ENCODE results near the gene PLEKHA8.

The PLEKHA8 gene

DNA sequence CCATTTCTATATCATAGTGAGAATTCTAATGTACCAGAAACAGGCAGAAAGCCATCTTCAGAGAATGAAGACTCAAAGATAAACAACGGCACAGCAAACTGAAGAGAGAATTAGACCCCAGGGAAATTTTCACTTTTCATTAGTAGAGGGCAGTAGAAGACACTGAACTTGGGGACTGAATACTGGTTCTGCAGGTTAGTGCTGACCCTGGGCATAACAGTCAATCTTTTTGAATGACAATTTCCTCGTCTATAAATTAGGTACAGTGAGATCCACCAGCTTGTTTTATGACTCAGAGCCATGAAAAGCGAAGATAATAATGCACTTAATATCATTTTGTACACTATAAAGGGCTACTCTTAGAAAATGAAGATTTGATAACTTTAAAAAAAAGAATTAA, 15.5 kb upstream of the PLEKHA8 start:
- H3K27me3 ChIP-seq (replicated peaks; ENCODE audit: control insufficient read depth, insufficient read depth, low read length): no peaks in the 10 kb centered on the region
- no peak overlapping the region for H3K4me3 ChIP-seq (replicated peaks; ENCODE audit: low read depth, low read length)
- peaks cover 2% of the 10 kb centered on the region for H3K36me3 ChIP-seq (ENCODE audit: control insufficient read depth, insufficient read depth, low read length)
- no peak for DNase-seq (ENCODE audit: extremely low read depth, insufficient read length)
- TF ChIP-seq CTCF (IDR thresholded peaks at IDR 0.05; ENCODE audit: insufficient read depth, low read length, poor library complexity, severe bottlenecking): no peak

GRCh38 chr7:30018451-30018850, 9.8 kb upstream of the PLEKHA8 start:
- DNase-seq (ENCODE audit: extremely low read depth, insufficient read length): no peak
- no peak for TF ChIP-seq CTCF (IDR thresholded peaks at IDR 0.05; ENCODE audit: insufficient read depth, low read length, poor library complexity, severe bottlenecking)
- Histone ChIP-seq H3K27me3 (replicated peaks; ENCODE audit: control insufficient read depth, insufficient read depth, low read length) (no peaks in the 10 kb centered on the region), H3K4me3 (replicated peaks; ENCODE audit: low read depth, low read length) (no peak overlapping the region), H3K36me3 (ENCODE audit: control insufficient read depth, insufficient read depth, low read length) (peaks cover 5% of the 10 kb centered on the region)

- Histone ChIP-seq H3K36me3 (ENCODE audit: control insufficient read depth, insufficient read depth, low read length) (peaks cover 3% of the 10 kb centered on the region), H3K27me3 (replicated peaks; ENCODE audit: control insufficient read depth, insufficient read depth, low read length) (no peaks in the 10 kb centered on the region), H3K4me3 (replicated peaks; ENCODE audit: low read depth, low read length) (no peak overlapping the region)
- no peak for DNase-seq (ENCODE audit: extremely low read depth, insufficient read length)
- no peak for TF ChIP-seq CTCF (IDR thresholded peaks at IDR 0.05; ENCODE audit: insufficient read depth, low read length, poor library complexity, severe bottlenecking)
Measured at GRCh38 chr7:30019387-30019786, 8.8 kb upstream of the PLEKHA8 start.

DNA sequence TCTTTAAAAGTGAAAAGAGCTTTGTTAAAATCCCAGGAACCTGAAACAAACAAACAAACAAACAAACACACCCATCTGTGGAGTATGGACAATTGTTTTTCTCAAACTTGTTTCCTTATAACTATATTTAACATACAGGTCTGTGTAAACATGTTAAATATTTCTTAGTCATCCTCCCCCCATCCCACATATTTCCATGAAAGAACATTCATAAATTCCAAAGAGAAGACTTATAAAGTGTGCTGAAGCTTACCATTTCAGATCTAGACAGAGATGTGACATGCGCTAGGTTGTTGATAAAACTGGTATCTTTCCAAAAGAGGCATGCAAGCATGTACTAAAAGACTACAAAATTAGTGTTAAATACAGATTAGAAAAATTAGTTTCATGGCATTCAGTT, 8.3 kb upstream of the PLEKHA8 start:
- Histone ChIP-seq H3K36me3 (ENCODE audit: control insufficient read depth, insufficient read depth, low read length) (peaks cover 3% of the 10 kb centered on the region), H3K4me3 (replicated peaks; ENCODE audit: low read depth, low read length) (no peak overlapping the region), H3K27me3 (replicated peaks; ENCODE audit: control insufficient read depth, insufficient read depth, low read length) (no peaks in the 10 kb centered on the region)
- no peak for DNase-seq (ENCODE audit: extremely low read depth, insufficient read length)
- no peak for TF ChIP-seq CTCF (IDR thresholded peaks at IDR 0.05; ENCODE audit: insufficient read depth, low read length, poor library complexity, severe bottlenecking)

GRCh38 chr7:30020535-30020934, 7.7 kb upstream of the PLEKHA8 start:
- Histone ChIP-seq H3K36me3 (ENCODE audit: control insufficient read depth, insufficient read depth, low read length) (peaks cover 3% of the 10 kb centered on the region), H3K4me3 (replicated peaks; ENCODE audit: low read depth, low read length) (no peak overlapping the region), H3K27me3 (replicated peaks; ENCODE audit: control insufficient read depth, insufficient read depth, low read length) (no peaks in the 10 kb centered on the region)
- no peak for TF ChIP-seq CTCF (IDR thresholded peaks at IDR 0.05; ENCODE audit: insufficient read depth, low read length, poor library complexity, severe bottlenecking)
- no peak for DNase-seq (ENCODE audit: extremely low read depth, insufficient read length)

GRCh38 chr7:30022991-30023390, 5.2 kb upstream of the PLEKHA8 start:
- Histone ChIP-seq H3K27me3 (replicated peaks; ENCODE audit: control insufficient read depth, insufficient read depth, low read length) (no peaks in the 10 kb centered on the region), H3K36me3 (ENCODE audit: control insufficient read depth, insufficient read depth, low read length) (peaks cover 3% of the 10 kb centered on the region; the same call in 1 of the 2 replicates), H3K4me3 (replicated peaks; ENCODE audit: low read depth, low read length) (no peak overlapping the region)
- no peak for TF ChIP-seq CTCF (IDR thresholded peaks at IDR 0.05; ENCODE audit: insufficient read depth, low read length, poor library complexity, severe bottlenecking)
- DNase-seq (ENCODE audit: extremely low read depth, insufficient read length): no peak

Data from GM06990 (cell line).